ENCODE results near the gene ALX4. TPM values are rescaled to one million over a fixed set of nuclear protein-coding genes. Genes with fewer than 3 reads are reported as not detected.

Gene ALX4
- total RNA-seq, 1 donor, result not detected

GRCh38 chr11:44324749-44325525, 15.0 kb upstream of the ALX4 start:
- TF ChIP-seq CTCF (IDR thresholded peaks at IDR 0.05; ENCODE audit: insufficient read depth, low read depth, low read length), result no peak
- H3K4me3 ChIP-seq (ENCODE audit: low read depth, low read length), result no peak overlapping the region
- DNase-seq (ENCODE audit: low read depth), result no peak

GRCh38 chr11:44324222-44324621, 14.3 kb upstream of the ALX4 start:
- no peak for TF ChIP-seq CTCF (IDR thresholded peaks at IDR 0.05; ENCODE audit: insufficient read depth, low read depth, low read length)

GRCh38 chr11:44322243-44322642, 12.3 kb upstream of the ALX4 start:
- no peak for DNase-seq (ENCODE audit: low read depth)
- no peak for TF ChIP-seq CTCF (IDR thresholded peaks at IDR 0.05; ENCODE audit: insufficient read depth, low read depth, low read length)
- no peak overlapping the region for H3K4me3 ChIP-seq (ENCODE audit: low read depth, low read length)

More at GRCh38 chr11:44324222-44324621, 14.3 kb upstream of the ALX4 start:
- no peak for DNase-seq (ENCODE audit: low read depth)
- H3K4me3 ChIP-seq (ENCODE audit: low read depth, low read length), result no peak overlapping the region

GRCh38 chr11:44321059-44321458, 11.1 kb upstream of the ALX4 start:
- no peak for DNase-seq (ENCODE audit: low read depth)
- no peak for TF ChIP-seq CTCF (IDR thresholded peaks at IDR 0.05; ENCODE audit: insufficient read depth, low read depth, low read length)
- no peak overlapping the region for H3K4me3 ChIP-seq (ENCODE audit: low read depth, low read length)

- TF ChIP-seq CTCF (IDR thresholded peaks at IDR 0.05; ENCODE audit: insufficient read depth, low read depth, low read length), result no peak
- no peak for DNase-seq (ENCODE audit: low read depth)
- H3K4me3 ChIP-seq (ENCODE audit: low read depth, low read length), result no peak overlapping the region
Observed at GRCh38 chr11:44320289-44320973, 10.5 kb upstream of the ALX4 start.

- TF ChIP-seq CTCF (IDR thresholded peaks at IDR 0.05; ENCODE audit: insufficient read depth, low read depth, low read length), result no peak
- no peak for DNase-seq (ENCODE audit: low read depth)
- no peak overlapping the region for H3K4me3 ChIP-seq (ENCODE audit: low read depth, low read length)
Observed at GRCh38 chr11:44319552-44320288, 9.8 kb upstream of the ALX4 start.
